ENCODE measurements around the gene SCAANT1. TPM values are rescaled to one million over a fixed set of nuclear protein-coding genes. Genes with fewer than 3 reads are reported as not detected.

SCAANT1 gene
- total and polyA plus RNA-seq, 2 of the 8 experiments (the other 6 are each of a cell fraction or from before 2014, with no cell fraction given), result not detected

DNA sequence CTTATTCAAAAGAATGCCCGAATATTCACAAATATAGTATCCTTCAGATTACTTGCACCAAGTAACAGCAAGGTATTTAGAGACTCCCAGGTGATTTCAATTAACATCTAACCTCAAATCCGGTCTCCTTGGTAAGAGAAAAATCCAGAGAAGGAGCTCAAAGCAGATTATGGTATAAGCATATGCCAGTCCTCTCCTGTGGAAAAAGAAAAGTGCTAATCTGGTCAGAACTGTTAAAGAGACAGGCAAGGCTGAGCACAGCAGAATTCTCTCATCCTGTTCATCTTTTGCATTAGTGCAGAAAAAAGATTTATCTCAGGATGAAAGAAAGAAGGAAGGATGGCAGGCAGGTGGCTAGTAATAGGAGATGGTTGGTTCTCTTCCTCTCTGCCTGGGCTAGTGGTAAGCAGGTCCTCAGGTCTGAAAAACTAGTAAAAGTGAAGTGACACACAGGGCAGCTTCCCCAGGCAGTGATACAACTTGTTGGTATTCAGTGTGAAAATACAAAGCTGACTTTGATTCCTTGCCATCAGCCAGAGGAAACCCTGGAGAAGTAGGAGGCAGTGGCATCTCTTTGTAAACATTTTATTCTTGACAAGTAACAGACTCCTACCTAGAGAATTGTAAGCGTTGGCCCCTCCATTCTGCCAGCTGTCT lies 34.3 kb downstream of the SCAANT1 start (continued):
- TF ChIP-seq, protein P1, sequence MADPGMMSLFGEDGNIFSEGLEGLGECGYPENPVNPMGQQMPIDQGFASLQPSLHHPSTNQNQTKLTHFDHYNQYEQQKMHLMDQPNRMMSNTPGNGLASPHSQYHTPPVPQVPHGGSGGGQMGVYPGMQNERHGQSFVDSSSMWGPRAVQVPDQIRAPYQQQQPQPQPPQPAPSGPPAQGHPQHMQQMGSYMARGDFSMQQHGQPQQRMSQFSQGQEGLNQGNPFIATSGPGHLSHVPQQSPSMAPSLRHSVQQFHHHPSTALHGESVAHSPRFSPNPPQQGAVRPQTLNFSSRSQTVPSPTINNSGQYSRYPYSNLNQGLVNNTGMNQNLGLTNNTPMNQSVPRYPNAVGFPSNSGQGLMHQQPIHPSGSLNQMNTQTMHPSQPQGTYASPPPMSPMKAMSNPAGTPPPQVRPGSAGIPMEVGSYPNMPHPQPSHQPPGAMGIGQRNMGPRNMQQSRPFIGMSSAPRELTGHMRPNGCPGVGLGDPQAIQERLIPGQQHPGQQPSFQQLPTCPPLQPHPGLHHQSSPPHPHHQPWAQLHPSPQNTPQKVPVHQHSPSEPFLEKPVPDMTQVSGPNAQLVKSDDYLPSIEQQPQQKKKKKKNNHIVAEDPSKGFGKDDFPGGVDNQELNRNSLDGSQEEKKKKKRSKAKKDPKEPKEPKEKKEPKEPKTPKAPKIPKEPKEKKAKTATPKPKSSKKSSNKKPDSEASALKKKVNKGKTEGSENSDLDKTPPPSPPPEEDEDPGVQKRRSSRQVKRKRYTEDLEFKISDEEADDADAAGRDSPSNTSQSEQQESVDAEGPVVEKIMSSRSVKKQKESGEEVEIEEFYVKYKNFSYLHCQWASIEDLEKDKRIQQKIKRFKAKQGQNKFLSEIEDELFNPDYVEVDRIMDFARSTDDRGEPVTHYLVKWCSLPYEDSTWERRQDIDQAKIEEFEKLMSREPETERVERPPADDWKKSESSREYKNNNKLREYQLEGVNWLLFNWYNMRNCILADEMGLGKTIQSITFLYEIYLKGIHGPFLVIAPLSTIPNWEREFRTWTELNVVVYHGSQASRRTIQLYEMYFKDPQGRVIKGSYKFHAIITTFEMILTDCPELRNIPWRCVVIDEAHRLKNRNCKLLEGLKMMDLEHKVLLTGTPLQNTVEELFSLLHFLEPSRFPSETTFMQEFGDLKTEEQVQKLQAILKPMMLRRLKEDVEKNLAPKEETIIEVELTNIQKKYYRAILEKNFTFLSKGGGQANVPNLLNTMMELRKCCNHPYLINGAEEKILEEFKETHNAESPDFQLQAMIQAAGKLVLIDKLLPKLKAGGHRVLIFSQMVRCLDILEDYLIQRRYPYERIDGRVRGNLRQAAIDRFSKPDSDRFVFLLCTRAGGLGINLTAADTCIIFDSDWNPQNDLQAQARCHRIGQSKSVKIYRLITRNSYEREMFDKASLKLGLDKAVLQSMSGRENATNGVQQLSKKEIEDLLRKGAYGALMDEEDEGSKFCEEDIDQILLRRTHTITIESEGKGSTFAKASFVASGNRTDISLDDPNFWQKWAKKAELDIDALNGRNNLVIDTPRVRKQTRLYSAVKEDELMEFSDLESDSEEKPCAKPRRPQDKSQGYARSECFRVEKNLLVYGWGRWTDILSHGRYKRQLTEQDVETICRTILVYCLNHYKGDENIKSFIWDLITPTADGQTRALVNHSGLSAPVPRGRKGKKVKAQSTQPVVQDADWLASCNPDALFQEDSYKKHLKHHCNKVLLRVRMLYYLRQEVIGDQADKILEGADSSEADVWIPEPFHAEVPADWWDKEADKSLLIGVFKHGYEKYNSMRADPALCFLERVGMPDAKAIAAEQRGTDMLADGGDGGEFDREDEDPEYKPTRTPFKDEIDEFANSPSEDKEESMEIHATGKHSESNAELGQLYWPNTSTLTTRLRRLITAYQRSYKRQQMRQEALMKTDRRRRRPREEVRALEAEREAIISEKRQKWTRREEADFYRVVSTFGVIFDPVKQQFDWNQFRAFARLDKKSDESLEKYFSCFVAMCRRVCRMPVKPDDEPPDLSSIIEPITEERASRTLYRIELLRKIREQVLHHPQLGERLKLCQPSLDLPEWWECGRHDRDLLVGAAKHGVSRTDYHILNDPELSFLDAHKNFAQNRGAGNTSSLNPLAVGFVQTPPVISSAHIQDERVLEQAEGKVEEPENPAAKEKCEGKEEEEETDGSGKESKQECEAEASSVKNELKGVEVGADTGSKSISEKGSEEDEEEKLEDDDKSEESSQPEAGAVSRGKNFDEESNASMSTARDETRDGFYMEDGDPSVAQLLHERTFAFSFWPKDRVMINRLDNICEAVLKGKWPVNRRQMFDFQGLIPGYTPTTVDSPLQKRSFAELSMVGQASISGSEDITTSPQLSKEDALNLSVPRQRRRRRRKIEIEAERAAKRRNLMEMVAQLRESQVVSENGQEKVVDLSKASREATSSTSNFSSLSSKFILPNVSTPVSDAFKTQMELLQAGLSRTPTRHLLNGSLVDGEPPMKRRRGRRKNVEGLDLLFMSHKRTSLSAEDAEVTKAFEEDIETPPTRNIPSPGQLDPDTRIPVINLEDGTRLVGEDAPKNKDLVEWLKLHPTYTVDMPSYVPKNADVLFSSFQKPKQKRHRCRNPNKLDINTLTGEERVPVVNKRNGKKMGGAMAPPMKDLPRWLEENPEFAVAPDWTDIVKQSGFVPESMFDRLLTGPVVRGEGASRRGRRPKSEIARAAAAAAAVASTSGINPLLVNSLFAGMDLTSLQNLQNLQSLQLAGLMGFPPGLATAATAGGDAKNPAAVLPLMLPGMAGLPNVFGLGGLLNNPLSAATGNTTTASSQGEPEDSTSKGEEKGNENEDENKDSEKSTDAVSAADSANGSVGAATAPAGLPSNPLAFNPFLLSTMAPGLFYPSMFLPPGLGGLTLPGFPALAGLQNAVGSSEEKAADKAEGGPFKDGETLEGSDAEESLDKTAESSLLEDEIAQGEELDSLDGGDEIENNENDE (IDR thresholded peaks at IDR 0.05; ENCODE audit: insufficient replicate concordance, low read length), result no peak
- TF ChIP-seq, protein P2, sequence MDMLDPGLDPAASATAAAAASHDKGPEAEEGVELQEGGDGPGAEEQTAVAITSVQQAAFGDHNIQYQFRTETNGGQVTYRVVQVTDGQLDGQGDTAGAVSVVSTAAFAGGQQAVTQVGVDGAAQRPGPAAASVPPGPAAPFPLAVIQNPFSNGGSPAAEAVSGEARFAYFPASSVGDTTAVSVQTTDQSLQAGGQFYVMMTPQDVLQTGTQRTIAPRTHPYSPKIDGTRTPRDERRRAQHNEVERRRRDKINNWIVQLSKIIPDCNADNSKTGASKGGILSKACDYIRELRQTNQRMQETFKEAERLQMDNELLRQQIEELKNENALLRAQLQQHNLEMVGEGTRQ (IDR thresholded peaks at IDR 0.05; ENCODE audit: low read length), result no peak
- TF ChIP-seq CHD1 (IDR thresholded peaks at IDR 0.05; ENCODE audit: low read depth, low read length) (no peak), RBBP5 (IDR thresholded peaks at IDR 0.05; ENCODE audit: borderline replicate concordance, low read depth, low read length) (no peak), YY1 (IDR thresholded peaks at IDR 0.05; ENCODE audit: low read depth, low read length) (no peak), CTBP2 (IDR thresholded peaks at IDR 0.05; ENCODE audit: borderline replicate concordance, insufficient read depth, insufficient read length, low read length) (no peak), TCF12 (IDR thresholded peaks at IDR 0.05; ENCODE audit: low read depth, low read length) (no peak), SAP30 (IDR thresholded peaks at IDR 0.05; ENCODE audit: insufficient read depth, insufficient replicate concordance, low read length) (no peak), SIRT6 (IDR thresholded peaks at IDR 0.05; ENCODE audit: low read length) (no peak), SP1 (IDR thresholded peaks at IDR 0.05; ENCODE audit: low read depth, low read length) (no peak)
